HG02623 (cell line): ENCODE measurements around the gene SRRM2.
"Not testable (repeated sequence)": the region's sequence is repeated elsewhere in the genome, so short reads cannot be mapped to it uniquely, and the experiment has no call there.

Experiments
- ATAC-seq: cut with Tn5 transposase; IDR thresholded peaks from one replicate; pipeline ENCODE4 v1.9.1; 2021; ENCODE audit warnings: moderate library complexity; ENCODE audit not compliant: unreplicated experiment

SRRM2 gene

GRCh38 chr16:2713985-2714774, 38.3 kb upstream of the SRRM2 start:
- ATAC-seq: no peak

GRCh38 chr16:2715064-2715463, 37.4 kb upstream of the SRRM2 start:
- no peak for ATAC-seq

- ATAC-seq: no peak
Observed at GRCh38 chr16:2715519-2715918, 36.9 kb upstream of the SRRM2 start.

- no peak for ATAC-seq
Observed at GRCh38 chr16:2715966-2716885, 36.2 kb upstream of the SRRM2 start.

GRCh38 chr16:2716948-2717347, 35.5 kb upstream of the SRRM2 start:
- ATAC-seq: no peak

GRCh38 chr16:2717383-2718263, 34.8 kb upstream of the SRRM2 start:
- ATAC-seq: no peak

GRCh38 chr16:2719328-2720063, 32.9 kb upstream of the SRRM2 start:
- no peak for ATAC-seq

GRCh38 chr16:2720064-2720457, 32.4 kb upstream of the SRRM2 start, which contains the start of gene PRSS27:
Gene PRSS27 (minus strand): TSS chr16:2720224. CDS start chr16:2720160, 64 bp downstream.
- no peak for ATAC-seq

- peak; percentile 71 for ATAC-seq
Observed at GRCh38 chr16:2720719-2721633, 31.5 kb upstream of the SRRM2 start.

GRCh38 chr16:2721634-2722173, 30.7 kb upstream of the SRRM2 start:
- ATAC-seq: not testable (repeated sequence)

GRCh38 chr16:2724088-2724676, 28.3 kb upstream of the SRRM2 start:
- ATAC-seq: no peak

- no peak for ATAC-seq
Observed at GRCh38 chr16:2724816-2725348, 27.6 kb upstream of the SRRM2 start.

GRCh38 chr16:2726923-2727322, 25.5 kb upstream of the SRRM2 start:
- ATAC-seq: no peak

GRCh38 chr16:2728034-2728433, 24.4 kb upstream of the SRRM2 start:
- ATAC-seq: no peak

- ATAC-seq: no peak
Observed at GRCh38 chr16:2734844-2735515, 17.5 kb upstream of the SRRM2 start.

GRCh38 chr16:2736476-2737237, 15.8 kb upstream of the SRRM2 start:
- ATAC-seq: no peak

GRCh38 chr16:2737238-2737605, 15.2 kb upstream of the SRRM2 start:
- ATAC-seq: no peak
